HG03060 (cell line): Measurements from ENCODE around the gene ALS2.
"Not testable (repeated sequence)": the region's sequence is repeated elsewhere in the genome, so short reads cannot be mapped to it uniquely, and the experiment has no call there.

ENCODE experiments used
- ATAC-seq: cut with Tn5 transposase; IDR thresholded peaks from one replicate; pipeline ENCODE4 v1.9.1; 2021; ENCODE audit warnings: low read depth, moderate number of reproducible peaks; ENCODE audit not compliant: unreplicated experiment

The ALS2 gene

DNA sequence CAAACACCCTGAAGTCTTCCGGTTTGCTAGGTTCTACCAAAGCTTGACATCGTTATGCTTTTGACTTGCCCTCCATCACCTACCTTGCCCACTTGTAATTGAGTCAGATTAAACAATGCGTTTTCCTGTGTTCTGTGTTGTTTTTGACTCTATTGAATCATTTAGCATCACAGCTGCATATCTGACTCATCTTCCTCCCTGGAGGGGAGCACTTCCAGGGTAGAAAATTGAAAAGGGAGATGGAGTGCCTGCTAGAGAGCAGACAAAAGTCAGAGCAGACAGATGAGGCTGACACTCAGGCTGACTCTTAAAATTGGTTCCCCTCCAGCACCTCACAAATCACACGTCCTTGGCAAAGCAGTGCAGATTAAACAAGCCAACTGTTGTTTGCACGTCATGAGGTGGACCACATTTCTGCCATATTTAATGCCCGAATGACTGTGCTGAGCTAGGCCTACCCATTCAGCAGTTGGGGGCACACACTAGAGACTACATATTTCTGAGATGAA, 84.5 kb downstream of the ALS2 start:
- no peak for ATAC-seq

DNA sequence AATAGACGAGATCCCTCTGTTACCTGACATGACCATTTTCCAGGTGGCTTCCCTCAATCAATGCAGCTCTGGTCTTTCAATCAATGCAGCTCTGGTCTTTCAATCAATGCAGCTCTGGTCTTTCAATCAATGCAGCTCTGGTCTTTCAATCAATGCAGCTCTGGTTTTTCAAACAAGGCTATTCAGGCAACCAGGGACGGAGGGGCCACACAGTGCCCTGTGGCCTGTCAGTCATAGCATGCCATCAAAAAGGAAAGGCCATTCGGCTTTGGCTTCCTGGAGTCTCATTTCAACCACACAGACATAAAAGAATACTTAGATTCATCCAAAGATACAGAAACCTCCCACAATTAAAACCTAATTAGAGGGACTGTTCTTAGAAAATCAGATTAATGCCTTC, 95.6 kb downstream of the ALS2 start:
- no peak for ATAC-seq

DNA sequence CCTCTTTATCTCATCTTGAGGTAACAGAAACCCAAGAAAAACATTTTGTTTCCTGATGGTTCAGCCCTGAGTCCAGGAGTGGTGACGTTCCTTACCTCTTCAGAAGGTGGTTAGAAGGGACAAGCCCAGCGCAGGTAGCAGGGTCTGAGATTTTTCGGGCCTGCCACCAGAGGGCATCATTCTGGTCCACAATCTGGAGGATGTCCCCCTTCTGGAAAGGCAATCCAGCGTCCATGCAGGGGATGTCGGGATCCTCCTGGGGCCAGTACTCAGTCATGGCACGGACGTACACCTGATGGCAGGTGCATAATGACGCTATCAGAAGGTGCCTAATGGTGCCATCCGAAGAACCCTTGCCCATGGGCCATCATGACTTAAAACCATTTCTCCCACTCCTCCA, 100.0 kb downstream of the ALS2 start:
- no peak for ATAC-seq

DNA sequence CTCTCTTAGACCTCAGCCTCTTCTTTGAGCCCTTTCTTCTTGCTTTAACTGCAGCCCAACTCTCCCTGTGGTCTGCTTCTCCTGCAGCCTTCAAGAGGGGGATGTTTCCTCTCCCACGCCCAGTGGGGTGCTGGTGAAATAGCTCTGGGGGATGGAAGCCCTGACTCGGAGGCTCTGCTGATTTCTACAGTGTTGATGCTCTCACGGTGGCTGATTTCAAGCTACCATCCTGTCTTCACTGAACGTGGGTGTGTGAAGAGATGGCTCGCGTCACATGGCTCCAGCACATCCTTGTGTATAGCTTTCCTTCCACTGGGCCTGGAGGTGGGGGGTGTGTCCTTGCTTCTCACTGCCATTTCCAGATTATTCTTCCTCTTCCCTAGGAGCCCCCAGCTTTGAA, 102.3 kb downstream of the ALS2 start:
- no peak for ATAC-seq

DNA sequence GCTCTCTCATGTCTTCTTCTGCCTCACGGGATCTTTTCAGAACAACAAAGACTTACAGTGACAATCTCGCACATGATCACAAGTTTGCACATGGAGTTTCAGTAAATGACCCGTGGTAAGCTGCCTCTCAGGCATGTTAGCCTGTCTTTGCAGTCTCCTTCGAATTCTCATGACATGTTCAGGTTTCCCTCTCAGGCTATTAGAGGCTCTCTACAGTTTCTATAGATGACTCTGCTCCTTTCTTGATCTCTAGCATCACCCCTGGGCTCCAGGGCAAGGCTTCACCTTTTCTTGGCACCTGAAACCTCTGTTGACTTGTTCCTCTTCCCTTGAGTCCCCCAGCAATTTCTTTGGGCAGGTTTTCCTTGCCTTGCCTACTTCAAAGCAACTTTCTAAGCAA, 105.3 kb downstream of the ALS2 start:
- ATAC-seq, result no peak

DNA sequence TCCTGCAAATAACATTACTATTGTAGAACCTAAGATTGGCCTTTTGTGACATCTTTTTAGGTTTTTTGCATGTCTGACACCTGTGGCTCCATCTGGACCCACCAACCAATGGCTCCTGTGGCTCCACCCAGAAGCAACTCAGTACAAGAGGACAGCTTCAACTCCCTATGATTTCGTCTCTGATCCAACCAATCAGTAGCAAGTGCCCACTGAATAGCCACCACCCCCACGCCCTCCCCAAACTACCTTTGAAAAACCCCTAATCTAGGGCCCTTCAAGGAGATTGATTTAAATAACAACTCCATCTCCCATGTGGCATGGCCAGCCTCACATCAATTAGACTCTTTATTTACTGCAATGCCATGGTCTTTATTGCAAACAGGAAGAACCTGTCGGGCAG, 105.9 kb downstream of the ALS2 start:
- ATAC-seq, result no peak

DNA sequence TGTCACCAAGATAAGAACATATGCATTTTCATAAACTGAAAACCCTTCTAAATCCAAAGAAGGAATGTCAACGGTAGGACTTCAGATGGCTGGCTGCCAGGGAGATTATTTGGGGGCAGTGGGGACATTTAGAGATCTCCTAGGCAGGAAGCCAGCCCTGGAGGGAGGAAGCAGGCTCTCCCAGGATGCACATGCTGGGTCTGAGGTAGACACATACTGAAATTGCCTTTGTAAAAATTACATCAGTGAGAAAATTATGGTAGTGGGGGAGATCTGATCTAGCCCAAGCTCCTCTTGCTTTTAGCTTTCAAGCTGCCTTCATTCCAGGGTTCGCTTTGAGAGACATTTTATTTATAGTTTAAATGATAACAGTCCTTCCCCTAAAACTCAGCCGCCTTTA, 106.4 kb downstream of the ALS2 start:
- no peak for ATAC-seq

DNA sequence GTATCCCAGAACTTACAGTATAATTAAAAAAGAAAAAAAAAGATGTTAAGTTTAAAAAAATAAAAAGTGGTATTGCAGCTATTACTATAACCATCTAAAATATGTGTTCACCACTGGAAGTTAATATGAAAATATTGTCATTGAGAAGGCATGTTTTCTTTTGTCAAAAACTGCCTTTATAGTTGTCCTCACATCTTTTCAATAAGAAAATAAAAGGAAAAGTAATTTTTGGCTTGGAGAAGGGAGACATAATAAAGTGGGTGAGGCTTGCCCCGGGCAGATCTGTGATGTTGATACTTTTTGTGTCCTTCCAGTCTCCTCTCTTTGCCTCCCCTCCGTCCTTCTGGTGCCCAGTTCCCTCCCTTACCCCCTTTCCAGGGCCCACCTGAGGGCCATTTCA, 107.2 kb downstream of the ALS2 start:
- ATAC-seq, result no peak

DNA sequence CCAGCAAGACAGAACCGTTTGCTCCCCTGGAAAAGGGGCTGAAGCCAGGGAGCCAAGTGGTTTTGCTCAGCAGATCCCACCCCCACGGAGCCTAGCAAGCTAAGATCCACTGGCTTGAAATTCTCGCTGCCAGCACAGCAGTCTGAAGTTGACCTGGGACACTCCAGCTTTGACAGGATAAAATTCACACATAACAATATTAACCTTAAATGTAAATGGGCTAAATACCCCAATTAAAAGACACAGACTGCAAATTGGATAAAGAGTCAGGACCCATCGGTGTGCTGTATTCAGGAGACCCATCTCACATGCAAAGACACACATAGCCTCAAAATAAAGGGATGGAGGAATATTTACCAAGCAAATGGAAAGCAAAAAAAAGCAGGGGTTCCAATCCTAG, 109.5 kb downstream of the ALS2 start:
- ATAC-seq, result not testable (repeated sequence)

DNA sequence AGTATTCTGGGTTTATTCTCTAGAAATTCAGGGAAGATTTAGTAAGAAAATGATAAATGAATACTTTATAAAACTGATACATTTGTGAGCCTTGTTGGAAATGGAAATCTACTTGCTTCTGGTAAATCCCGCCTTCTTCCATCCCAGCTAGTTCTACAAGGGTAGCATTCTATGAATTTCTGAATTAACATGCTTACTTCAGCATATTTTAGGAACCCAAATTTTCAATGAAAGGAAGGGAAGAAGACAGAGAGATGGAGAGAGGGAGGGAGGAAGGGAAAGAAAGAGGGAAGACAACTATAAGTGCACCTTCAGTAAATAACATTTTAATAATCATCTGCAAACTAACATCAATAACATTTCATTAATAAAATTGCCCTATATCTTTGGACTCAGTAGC, 110.9 kb downstream of the ALS2 start:
- ATAC-seq, result no peak

DNA sequence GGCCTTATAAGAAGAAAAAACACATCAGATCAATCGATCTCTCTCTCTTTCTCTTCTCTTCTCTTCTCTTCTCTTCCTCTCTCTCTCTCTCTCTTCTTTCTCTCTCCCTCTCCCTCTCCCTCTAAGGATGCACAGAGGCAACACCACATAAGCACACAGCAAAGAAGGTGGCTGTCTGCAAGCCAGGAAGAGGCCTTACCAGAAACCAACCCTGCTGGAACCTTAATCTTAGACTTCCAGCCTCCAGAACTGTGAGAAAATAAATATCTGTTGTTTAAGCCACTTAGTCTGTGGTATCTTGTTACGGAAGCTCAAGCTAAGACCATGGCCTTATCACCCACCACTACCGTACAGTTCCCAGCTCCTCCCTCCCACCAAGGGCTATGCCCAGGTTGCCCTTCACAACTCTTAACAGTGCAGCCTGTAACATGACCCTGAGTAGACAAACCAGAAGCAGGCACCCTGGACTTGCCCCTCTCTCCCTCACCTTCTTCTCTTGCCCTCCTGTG, 112.3 kb downstream of the ALS2 start:
- ATAC-seq, result no peak

DNA sequence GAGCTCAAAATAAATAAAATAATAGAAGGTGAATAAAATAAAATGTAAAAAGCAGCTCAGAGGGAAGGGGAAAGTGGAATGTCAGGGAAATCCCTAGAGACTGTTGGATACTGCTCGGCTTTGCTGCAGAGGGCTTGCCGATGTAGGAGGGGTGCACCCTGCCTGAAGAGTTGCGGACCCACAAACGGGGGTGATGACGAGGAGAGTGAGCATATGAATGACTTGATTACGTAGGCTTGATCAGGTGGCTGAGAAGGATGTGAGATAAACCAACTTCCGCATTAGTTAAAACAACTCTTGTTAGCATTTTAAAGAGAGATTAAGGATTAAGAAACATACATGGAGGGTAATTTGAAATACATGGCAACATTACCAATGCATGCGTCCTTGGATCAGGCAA, 116.4 kb downstream of the ALS2 start:
- no peak for ATAC-seq

DNA sequence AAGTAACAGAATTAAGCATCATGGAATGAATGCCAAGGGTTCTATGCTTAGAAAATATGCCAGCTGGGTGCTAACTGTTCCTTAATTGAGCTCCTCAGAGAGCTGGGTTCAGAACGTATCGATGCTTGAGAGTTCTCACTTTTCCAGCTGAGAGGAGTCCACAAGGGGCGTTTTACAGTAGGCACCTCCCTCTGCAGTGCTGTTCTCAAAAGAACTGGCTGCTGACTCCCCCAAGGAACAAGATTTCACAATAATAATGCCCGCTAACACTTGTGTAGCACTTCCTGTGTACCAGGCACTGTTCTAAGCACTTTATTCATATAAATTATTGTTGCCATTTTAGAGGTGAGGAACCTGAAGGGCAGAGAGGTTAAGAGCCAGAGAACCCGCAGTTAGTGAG, 119.4 kb downstream of the ALS2 start:
- ATAC-seq, result no peak

DNA sequence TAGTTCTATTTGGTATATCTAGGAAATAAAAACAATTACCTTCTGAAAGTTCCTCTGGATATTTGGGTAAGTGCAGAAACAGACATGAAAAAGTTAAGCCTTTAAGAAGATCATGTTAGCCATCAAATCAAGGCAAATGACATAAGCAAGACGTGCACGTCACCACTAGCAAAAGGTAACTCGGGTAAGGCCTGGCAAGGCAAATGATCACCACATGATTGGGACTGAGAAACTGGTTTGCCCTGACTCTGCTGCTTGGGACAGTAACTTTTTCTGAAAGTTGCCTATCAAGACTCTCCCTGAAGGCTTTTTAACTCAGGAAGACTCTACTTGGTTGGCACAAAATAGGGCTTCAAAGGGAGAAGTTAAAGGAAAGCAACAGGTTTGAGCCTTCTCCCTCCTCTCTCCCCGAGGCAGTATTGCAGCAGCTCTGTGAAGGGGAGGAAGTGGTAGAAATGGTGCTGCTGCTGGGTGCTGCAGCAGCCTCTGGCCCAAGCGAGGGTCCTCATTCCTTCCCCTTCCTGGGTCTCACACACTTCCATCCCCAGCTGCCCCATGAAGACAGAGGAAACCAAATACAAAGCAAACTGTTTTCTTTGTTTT, 120.3 kb downstream of the ALS2 start:
- no peak for ATAC-seq

DNA sequence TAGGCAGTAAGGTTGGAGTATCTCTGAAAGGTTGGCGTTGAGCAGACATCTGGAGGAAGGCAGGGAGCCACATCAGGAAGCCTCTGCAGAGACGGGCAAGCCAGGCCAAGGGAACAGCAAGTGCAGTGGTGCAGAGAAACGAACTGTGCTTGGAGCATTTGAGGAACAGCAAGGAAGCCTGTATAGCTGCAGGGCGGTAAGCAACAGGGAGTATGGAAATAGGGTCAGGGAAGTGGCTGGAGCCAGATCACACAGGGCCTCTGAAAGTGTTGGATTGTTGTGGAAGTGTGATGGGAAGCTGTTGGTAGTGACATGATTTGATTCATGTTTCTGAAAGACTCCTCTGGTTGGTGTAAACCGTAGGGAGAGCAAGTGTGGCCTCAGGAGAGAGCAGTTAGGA, 124.0 kb downstream of the ALS2 start:
- ATAC-seq, result no peak

DNA sequence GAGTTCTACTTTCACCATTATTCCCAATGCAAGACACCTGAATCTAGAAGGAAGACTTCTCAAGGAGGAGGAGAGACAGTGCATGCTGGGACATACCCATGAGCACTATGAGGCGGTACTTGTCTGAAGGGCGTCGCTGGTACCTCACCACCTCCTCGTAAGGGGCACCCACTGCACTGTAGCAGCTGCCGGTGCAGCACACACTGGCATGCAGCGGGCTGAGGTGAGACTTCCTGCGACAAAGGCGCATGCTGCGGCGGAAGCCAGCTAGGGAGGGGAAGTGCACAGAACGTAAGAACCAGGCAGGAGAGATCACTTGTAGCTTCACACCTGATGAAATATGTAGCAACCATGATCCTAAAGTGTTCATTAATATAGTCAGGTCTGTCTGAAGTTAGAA, 124.6 kb downstream of the ALS2 start:
- ATAC-seq, result no peak

DNA sequence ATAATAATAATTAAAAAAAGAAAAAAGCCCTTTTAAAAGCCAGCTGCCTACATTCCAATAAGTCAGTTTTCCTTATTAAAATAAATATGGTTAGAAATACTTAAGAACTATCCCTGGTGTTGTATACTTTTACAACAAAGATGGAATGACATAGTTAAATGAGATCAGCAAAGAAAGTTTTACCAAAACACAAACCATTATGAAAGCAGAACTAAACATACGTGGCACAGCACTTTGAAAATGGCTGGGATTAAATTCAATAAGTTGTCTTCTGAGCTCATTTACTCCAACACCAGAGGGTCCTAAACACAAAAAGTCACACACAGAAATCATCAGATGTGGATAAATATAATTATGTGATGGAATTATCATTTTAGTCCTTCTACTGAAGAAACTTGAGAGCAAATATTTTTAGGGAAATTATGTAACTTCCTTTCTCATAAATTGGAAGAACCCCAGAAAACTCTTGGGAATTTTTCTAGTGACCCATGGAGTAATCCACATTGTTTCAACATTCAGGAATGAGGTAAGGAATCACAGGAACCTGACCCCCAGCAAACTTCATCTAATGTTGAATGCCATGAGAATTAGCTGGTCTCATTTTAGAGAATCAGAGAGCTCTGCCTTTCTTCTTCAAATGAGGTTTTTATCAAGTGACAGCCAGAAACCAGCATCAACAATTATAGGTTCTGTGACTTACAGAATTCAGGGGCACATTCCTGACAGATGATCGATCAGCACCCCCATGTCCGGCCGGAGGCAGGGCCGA, 125.9 kb downstream of the ALS2 start:
- ATAC-seq, result no peak

DNA sequence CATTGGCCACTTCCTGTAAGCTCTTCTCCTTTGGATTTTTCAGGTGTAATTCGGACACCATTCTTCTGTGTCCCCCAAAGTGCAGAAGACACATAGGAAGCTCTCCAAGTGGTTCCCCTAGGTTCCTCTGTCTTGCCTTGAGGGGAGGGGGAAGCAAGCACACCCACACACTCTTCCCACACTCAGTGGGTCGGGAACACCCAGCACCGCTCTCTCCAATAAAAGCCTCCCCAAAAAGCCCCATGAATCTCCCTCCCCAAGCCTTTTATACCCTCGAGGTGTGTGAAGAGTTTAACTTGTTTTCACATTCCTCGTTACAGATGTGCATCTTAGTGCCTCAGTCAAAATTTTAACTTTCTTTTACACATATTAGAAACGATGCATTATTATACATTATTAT, 127.5 kb downstream of the ALS2 start:
- no peak for ATAC-seq
